K562 (cell line): ENCODE data around the gene FARP2. TPM values are rescaled to one million over a fixed set of nuclear protein-coding genes. Genes with fewer than 3 reads are reported as not detected.
A peak's percentile ranks its signal among the peaks of the same experiment; 100 is the strongest.

ENCODE experiments used
- ARID2 ChIP-seq: fragments of 450-650 bp; IDR thresholded peaks from 2 replicates; pipeline ENCODE4 v1.6.1; 2017; ENCODE audit warnings: antibody characterized with exemption, mild to moderate bottlenecking
- ASH1L ChIP-seq: fragments of 450-650 bp; IDR thresholded peaks from 2 replicates; pipeline ENCODE4 v1.6.1; 2018; ENCODE audit warnings: borderline replicate concordance, mild to moderate bottlenecking, low read depth; ENCODE audit not compliant: partially characterized antibody
- HDAC1 ChIP-seq, 2 experiments: fragments of 450-650 bp; IDR thresholded peaks; 2 replicates each; pipeline ENCODE4 v1.6.1; 2016 to 2017; ENCODE audit warnings: inconsistent platforms in 1 of 2, mild to moderate bottlenecking in 1 of 2, moderate library complexity in 1 of 2
- KAT7 ChIP-seq: sonication (generic); formaldehyde crosslinking; IDR thresholded peaks from 2 replicates; pipeline ENCODE4 v1.8.0; 2022; ENCODE audit warnings: missing genetic modification reagents, mild to moderate bottlenecking, borderline replicate concordance
- KDM5B ChIP-seq: fragments of 200-600 bp; sonication (generic); IDR thresholded peaks from 2 replicates; pipeline ENCODE4 v1.6.1; 2012; ENCODE audit warnings: low read depth, mild to moderate bottlenecking, moderate library complexity, low read length, control low read depth, inconsistent platforms; ENCODE audit not compliant: insufficient replicate concordance
- MAFF ChIP-seq: IDR thresholded peaks from 2 replicates; pipeline ENCODE4 v1.6.1; 2012; ENCODE audit warnings: low read length, improper control_type of control experiment
- MCM2 ChIP-seq: fragments of 450-650 bp; IDR thresholded peaks from 2 replicates; pipeline ENCODE4 v1.6.1; 2017; ENCODE audit warnings: low read depth, mild to moderate bottlenecking
- NKRF ChIP-seq: fragments of 450-650 bp; IDR thresholded peaks from 2 replicates; pipeline ENCODE4 v1.6.1; 2016; ENCODE audit warnings: borderline replicate concordance
- NR2C1 ChIP-seq, 2 experiments: fragments of 450-650 bp; IDR thresholded peaks; 2 replicates each; pipeline ENCODE4 v1.6.1; 2017; ENCODE audit warnings: mild to moderate bottlenecking in 2 of 2, antibody characterized with exemption in 1 of 2, inconsistent platforms in 1 of 2, missing compliant biosample characterization in 1 of 2, missing genetic modification characterization in 1 of 2
- PHF8 ChIP-seq: fragments of 200-600 bp; sonication (generic); IDR thresholded peaks from 2 replicates; pipeline ENCODE4 v1.6.1; 2012; ENCODE audit warnings: mixed run types, mild to moderate bottlenecking, inconsistent platforms, low read length, moderate library complexity, borderline replicate concordance
- PML ChIP-seq: IDR thresholded peaks from 2 replicates; pipeline ENCODE4 v1.6.1; 2012; ENCODE audit warnings: low read length, inconsistent platforms
- SNIP1 ChIP-seq: fragments of 450-650 bp; IDR thresholded peaks from 2 replicates; pipeline ENCODE4 v1.7.1; 2017; ENCODE audit warnings: low read depth, mild to moderate bottlenecking
- TARDBP ChIP-seq: fragments of 450-650 bp; IDR thresholded peaks from 2 replicates; pipeline ENCODE4 v1.6.1; 2016
- TGIF2 ChIP-seq: sonication (generic); formaldehyde crosslinking; IDR thresholded peaks from 2 replicates; pipeline ENCODE4 v1.8.1; 2022; ENCODE audit warnings: mild to moderate bottlenecking, missing genetic modification reagents, moderate library complexity
- TRIM28 ChIP-seq: fragments of 450-650 bp; IDR thresholded peaks from 2 replicates; pipeline ENCODE4 v1.6.1; 2017
- ZNF184 ChIP-seq: sonication (generic); formaldehyde crosslinking; IDR thresholded peaks from 2 replicates; pipeline ENCODE4 v1.5.0; 2020; ENCODE audit warnings: missing genetic modification reagents
- ZNF395 ChIP-seq: fragments of 200-800 bp; sonication (Bioruptor generic); IDR thresholded peaks from 2 replicates; pipeline ENCODE4 v1.6.1; 2017; ENCODE audit warnings: missing genetic modification characterization, missing compliant biosample characterization
- ZNF436 ChIP-seq: fragments of 250-450, 450-650 bp; sonication (Bioruptor Pico); formaldehyde crosslinking; IDR thresholded peaks from 2 replicates; pipeline ENCODE4 v1.7.0; 2020; ENCODE audit warnings: mild to moderate bottlenecking
- ZNF592 ChIP-seq: fragments of 450-650 bp; IDR thresholded peaks from 2 replicates; pipeline ENCODE4 v1.6.1; 2017; ENCODE audit warnings: antibody characterized with exemption, mild to moderate bottlenecking
- ZSCAN29 ChIP-seq: fragments of 450-650 bp; IDR thresholded peaks from 2 replicates; pipeline ENCODE4 v1.6.1; 2017
- polyA plus RNA-seq, 8 experiments: library from polyadenylated mRNA; depleted of rRNA in 4 of 8; stranded (reverse) in 5 of 8; unstranded in 3 of 8; fragments of >200 nt; fragmentation: Nextera tagmentation in 2 of 8; fragmentation: Illumina TruSeq in 1 of 8; extraction: Ambion mirVana in 2 of 8; extraction: Trizol in 1 of 8; gene quantifications; 2 replicates each; pipeline versions ENCODE4 v1.2.1 to v1.2.3, GENCODE V29; 2011 to 2014; ENCODE audit warnings: inconsistent platforms in 1 of 8, missing spikeins in 1 of 8
- total RNA-seq, 7 experiments: library from RNA; depleted of rRNA in 6 of 7; stranded (reverse); fragments of >200 nt in 6 of 7; fragmentation: Illumina TruSeq in 2 of 7; extraction: Trizol in 2 of 7; gene quantifications; 2 replicates each; pipeline versions ENCODE4 v1.2.1 to v1.2.3, GENCODE V29; 2011 to 2021; ENCODE audit warnings: low replicate concordance in 1 of 7

Gene FARP2
- total and polyA plus RNA-seq, 9 of the 15 experiments (the other 6 are each of a cell fraction or from before 2014, with no cell fraction given) = 4.1 to 38.1 (median 21.1) TPM

- TF ChIP-seq NKRF (peak; percentile 31; the same call in 1 of the 2 replicates), TARDBP (peak; percentile 60; the same call in 1 of the 2 replicates), ARID2 (no peak), NR2C1 (IDR thresholded peaks at IDR 0.05) (no peak), NR2C1 (tag; IDR thresholded peaks at IDR 0.05) (0 out of 2 replicates have a peak, but pooled peaks have one; percentile 14), KDM5B (peak; percentile 48), ZNF184 (no peak), HDAC1 (IDR thresholded peaks at IDR 0.05) (peak in 1 of 2 experiments; percentile 45; a peak in 1 of 4 replicates), PHF8 (peak; percentile 85; the same call in 1 of the 2 replicates), MAFF (no peak), PML (no peak), ZNF592 (peak; percentile 28; the same call in 1 of the 2 replicates), KAT7 (CRISPR knock-in tag) (peak; percentile 46; the same call in 1 of the 2 replicates), ZNF436 (CRISPR knock-in tag) (0 out of 2 replicates have a peak, but pooled peaks have one; percentile 47), ZNF395 (CRISPR knock-in tag) (peak; percentile 1; the same call in 1 of the 2 replicates), ASH1L (no peak), TGIF2 (CRISPR knock-in tag) (0 out of 2 replicates have a peak, but pooled peaks have one; percentile 20), MCM2 (no peak), SNIP1 (no peak), TRIM28 (no peak), ZSCAN29 (0 out of 2 replicates have a peak, but pooled peaks have one; percentile 32)
These were observed 41.6 kb upstream of the FARP2 start (continued) for GRCh38 chr2:241314226-241315092.
